ENCODE results near the gene VSIR.

- TF ChIP-seq, protein P1, sequence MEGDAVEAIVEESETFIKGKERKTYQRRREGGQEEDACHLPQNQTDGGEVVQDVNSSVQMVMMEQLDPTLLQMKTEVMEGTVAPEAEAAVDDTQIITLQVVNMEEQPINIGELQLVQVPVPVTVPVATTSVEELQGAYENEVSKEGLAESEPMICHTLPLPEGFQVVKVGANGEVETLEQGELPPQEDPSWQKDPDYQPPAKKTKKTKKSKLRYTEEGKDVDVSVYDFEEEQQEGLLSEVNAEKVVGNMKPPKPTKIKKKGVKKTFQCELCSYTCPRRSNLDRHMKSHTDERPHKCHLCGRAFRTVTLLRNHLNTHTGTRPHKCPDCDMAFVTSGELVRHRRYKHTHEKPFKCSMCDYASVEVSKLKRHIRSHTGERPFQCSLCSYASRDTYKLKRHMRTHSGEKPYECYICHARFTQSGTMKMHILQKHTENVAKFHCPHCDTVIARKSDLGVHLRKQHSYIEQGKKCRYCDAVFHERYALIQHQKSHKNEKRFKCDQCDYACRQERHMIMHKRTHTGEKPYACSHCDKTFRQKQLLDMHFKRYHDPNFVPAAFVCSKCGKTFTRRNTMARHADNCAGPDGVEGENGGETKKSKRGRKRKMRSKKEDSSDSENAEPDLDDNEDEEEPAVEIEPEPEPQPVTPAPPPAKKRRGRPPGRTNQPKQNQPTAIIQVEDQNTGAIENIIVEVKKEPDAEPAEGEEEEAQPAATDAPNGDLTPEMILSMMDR (IDR thresholded peaks at IDR 0.05): no peak
- no peak for TF ChIP-seq POLR2A (IDR thresholded peaks at IDR 0.05)
- TF ChIP-seq EP300 (IDR thresholded peaks at IDR 0.05): no peak
Measured at GRCh38 chr10:71812913-71813590, 39.7 kb upstream of the VSIR start.
